Measurements from ENCODE around the gene PDZK1. TPM values are rescaled to one million over a fixed set of nuclear protein-coding genes. Genes with fewer than 3 reads are reported as not detected.

The PDZK1 gene
- total RNA-seq, 1 experiment from 2014 or later: 98.9 TPM

DNA sequence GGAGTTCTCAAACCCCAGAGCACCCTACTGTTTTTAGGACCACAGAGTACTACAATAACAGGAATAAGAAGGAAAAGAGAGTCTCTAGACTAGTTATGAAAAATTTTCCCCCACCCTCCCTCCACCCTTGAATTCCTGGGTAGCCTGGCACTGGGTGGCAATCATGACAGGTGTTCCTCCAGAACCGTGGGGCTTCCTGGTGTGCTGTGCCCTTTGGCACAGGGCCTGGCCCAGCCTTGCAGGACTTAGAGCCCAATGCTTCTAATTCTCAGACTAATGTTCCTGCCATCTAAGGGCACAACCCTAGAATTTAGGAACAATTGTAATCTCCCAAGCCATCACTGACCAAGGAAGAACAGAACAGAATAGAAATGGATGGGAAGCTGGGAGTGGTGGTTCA, 10.7 kb upstream of the PDZK1 start:
- intact Hi-C loops (cut with micrococcal nuclease; ENCODE audit: unreplicated experiment): no loop called here
- no peak overlapping the region for H3K27ac Mint-ChIP-seq (ENCODE audit: unreplicated experiment)
- H3K36me3 ChIP-seq (ENCODE audit: control insufficient read depth, insufficient read depth, low read length): no peaks in the 10 kb centered on the region
- peaks cover 55% of the 10 kb centered on the region for H3K4me1 ChIP-seq
- peaks cover 7% of the 10 kb centered on the region for H3K36me3 Mint-ChIP-seq (ENCODE audit: insufficient read depth, unreplicated experiment)
- TF ChIP-seq, protein P1, sequence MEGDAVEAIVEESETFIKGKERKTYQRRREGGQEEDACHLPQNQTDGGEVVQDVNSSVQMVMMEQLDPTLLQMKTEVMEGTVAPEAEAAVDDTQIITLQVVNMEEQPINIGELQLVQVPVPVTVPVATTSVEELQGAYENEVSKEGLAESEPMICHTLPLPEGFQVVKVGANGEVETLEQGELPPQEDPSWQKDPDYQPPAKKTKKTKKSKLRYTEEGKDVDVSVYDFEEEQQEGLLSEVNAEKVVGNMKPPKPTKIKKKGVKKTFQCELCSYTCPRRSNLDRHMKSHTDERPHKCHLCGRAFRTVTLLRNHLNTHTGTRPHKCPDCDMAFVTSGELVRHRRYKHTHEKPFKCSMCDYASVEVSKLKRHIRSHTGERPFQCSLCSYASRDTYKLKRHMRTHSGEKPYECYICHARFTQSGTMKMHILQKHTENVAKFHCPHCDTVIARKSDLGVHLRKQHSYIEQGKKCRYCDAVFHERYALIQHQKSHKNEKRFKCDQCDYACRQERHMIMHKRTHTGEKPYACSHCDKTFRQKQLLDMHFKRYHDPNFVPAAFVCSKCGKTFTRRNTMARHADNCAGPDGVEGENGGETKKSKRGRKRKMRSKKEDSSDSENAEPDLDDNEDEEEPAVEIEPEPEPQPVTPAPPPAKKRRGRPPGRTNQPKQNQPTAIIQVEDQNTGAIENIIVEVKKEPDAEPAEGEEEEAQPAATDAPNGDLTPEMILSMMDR (IDR thresholded peaks at IDR 0.05; ENCODE audit: insufficient read depth in 1 of 2, low read depth in 1 of 2, low read length in 1 of 2, severe bottlenecking in 1 of 2, unreplicated experiment in 1 of 2): no peak
- H3K27me3 ChIP-seq (replicated peaks; ENCODE audit: control insufficient read depth, insufficient read depth, low read length): no peaks in the 10 kb centered on the region
- ChIA-PET POLR2A (no interaction called here), CTCF (no interaction called here)
- H3K9me3 Mint-ChIP-seq (ENCODE audit: unreplicated experiment): no peaks in the 10 kb centered on the region
- H3K4me3 Mint-ChIP-seq (ENCODE audit: unreplicated experiment): no peak overlapping the region
- H3K4me1 Mint-ChIP-seq (ENCODE audit: low read depth, unreplicated experiment): peaks cover 59% of the 10 kb centered on the region
- no peak for DNase-seq
- BruUV-seq (replicated peaks): no TSS peak
- no peaks in the 10 kb centered on the region for H3K27me3 Mint-ChIP-seq (ENCODE audit: insufficient read depth, unreplicated experiment)
- no peaks in the 10 kb centered on the region for H3K9me3 ChIP-seq
- H3K4me3 ChIP-seq (ENCODE audit: low read depth, low read length): no peak overlapping the region

DNA sequence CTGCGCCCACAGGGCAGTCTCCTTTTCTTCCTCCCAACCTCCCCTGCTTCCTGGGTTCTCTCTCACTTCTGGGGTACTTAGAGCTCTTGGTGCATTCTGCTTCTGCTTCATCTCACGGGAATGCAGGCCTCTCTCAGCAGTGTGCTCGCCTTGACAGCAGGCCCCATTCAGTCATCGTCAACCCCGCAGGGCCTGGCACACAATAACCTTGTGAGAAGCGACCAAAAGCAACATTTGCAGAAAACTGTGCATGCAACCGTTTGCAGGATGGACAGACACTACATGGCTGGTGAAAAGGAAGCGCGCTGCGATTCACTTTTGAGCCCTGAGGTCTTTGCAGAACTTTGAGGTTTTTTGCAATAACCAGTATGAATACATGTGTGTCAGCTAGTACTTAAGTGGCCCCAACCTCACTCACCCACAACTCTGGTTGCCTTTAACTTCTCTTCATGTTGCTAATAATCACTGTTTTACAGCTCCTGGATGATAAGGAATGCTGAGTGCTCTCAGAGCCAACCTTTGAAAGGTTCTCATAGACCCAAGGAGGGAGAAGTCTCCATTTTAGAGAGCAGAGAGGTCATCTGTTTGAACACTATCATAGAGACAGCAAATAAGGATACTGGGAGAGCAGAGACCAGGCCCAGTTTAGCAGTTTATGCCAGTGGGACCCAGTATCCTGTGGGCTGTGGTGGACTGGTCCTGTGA, 9.6 kb upstream of the PDZK1 start:
- H3K27me3 ChIP-seq (replicated peaks; ENCODE audit: control insufficient read depth, insufficient read depth, low read length): no peaks in the 10 kb centered on the region
- ChIA-PET CTCF (interaction anchor here (1.4 kb wide), 1 partner anchor 9 kb away, joined by 5 read pairs; the partner anchor contains the start of gene PDZK1), POLR2A (interaction anchor here (0.6 kb wide), 2 partner anchors 9 to 11 kb away, joined by 3 to 4 read pairs; no protein-coding TSS in a partner anchor)
- no TSS peak for BruUV-seq (replicated peaks)
- H3K4me3 ChIP-seq (ENCODE audit: low read depth, low read length): no peak overlapping the region
- Mint-ChIP-seq H3K27me3 (ENCODE audit: insufficient read depth, unreplicated experiment) (no peaks in the 10 kb centered on the region), H3K4me3 (ENCODE audit: unreplicated experiment) (no peak overlapping the region), H3K36me3 (ENCODE audit: insufficient read depth, unreplicated experiment) (peaks cover 10% of the 10 kb centered on the region), H3K9me3 (ENCODE audit: unreplicated experiment) (no peaks in the 10 kb centered on the region), H3K4me1 (ENCODE audit: low read depth, unreplicated experiment) (peaks cover 57% of the 10 kb centered on the region), H3K27ac (ENCODE audit: unreplicated experiment) (no peak overlapping the region)
- H3K4me1 ChIP-seq: peaks cover 66% of the 10 kb centered on the region
- TF ChIP-seq, protein P1 (IDR thresholded peaks at IDR 0.05; ENCODE audit: insufficient read depth in 1 of 2, low read depth in 1 of 2, low read length in 1 of 2, severe bottlenecking in 1 of 2, unreplicated experiment in 1 of 2): no peak
- intact Hi-C loops (cut with micrococcal nuclease; ENCODE audit: unreplicated experiment): no loop called here
- no peaks in the 10 kb centered on the region for H3K36me3 ChIP-seq (ENCODE audit: control insufficient read depth, insufficient read depth, low read length)
- no peaks in the 10 kb centered on the region for H3K9me3 ChIP-seq
- no peak for DNase-seq

DNA sequence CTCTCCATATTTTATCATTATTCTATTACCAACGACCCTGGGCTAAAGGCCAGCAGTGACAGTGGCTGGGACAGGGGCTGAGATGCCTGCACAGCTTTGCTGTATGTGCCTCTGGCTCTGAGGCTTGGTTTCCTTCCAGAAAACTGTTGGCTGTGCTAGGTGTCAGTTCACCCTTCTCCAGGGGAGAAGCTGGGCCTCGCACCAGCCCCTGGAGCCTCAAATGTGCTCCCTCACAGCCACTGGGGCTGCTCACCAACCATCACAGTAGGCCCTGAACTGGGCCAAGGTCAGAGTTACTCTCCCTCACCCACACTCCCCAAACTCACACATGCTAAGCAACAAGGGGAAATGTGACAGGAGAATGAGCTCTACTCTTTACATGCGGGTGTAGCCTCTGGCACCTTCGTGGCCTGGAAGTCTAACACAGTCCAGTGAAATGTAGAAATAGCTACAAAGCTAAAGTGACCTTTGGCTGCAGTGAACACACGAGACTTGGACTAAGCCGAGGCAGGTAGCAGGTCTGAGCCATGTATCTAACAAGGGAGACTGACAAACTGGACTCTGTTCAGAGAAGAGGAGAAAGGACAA, 7.5 kb upstream of the PDZK1 start:
- no peaks in the 10 kb centered on the region for H3K9me3 ChIP-seq
- peaks cover 14% of the 10 kb centered on the region for H3K36me3 Mint-ChIP-seq (ENCODE audit: insufficient read depth, unreplicated experiment)
- TF ChIP-seq, protein P1 (IDR thresholded peaks at IDR 0.05; ENCODE audit: insufficient read depth in 1 of 2, low read depth in 1 of 2, low read length in 1 of 2, severe bottlenecking in 1 of 2, unreplicated experiment in 1 of 2): no peak
- H3K9me3 Mint-ChIP-seq (ENCODE audit: unreplicated experiment): no peaks in the 10 kb centered on the region
- H3K27ac Mint-ChIP-seq (ENCODE audit: unreplicated experiment): peak overlapping the region; percentile 74
- BruUV-seq (replicated peaks): no TSS peak
- peak; percentile 51 to 66 for DNase-seq
- H3K4me1 ChIP-seq: peaks cover 70% of the 10 kb centered on the region
- no peaks in the 10 kb centered on the region for H3K27me3 ChIP-seq (replicated peaks; ENCODE audit: control insufficient read depth, insufficient read depth, low read length)
- ChIA-PET POLR2A (interaction anchor here (0.7 kb wide), 1 partner anchor 11 kb away, joined by 4 read pairs; no protein-coding TSS in a partner anchor), CTCF (interaction anchor here (0.6 kb wide), 2 partner anchors 12 to 42 kb away, joined by 3 read pairs; no protein-coding TSS in a partner anchor)
- no peaks in the 10 kb centered on the region for H3K36me3 ChIP-seq (ENCODE audit: control insufficient read depth, insufficient read depth, low read length)
- no peaks in the 10 kb centered on the region for H3K27me3 Mint-ChIP-seq (ENCODE audit: insufficient read depth, unreplicated experiment)
- peaks cover 62% of the 10 kb centered on the region for H3K4me1 Mint-ChIP-seq (ENCODE audit: low read depth, unreplicated experiment)
- H3K4me3 ChIP-seq (ENCODE audit: low read depth, low read length): no peak overlapping the region
- no peak overlapping the region for H3K4me3 Mint-ChIP-seq (ENCODE audit: unreplicated experiment)
- intact Hi-C loops (cut with micrococcal nuclease; ENCODE audit: unreplicated experiment): no loop called here
